ENCODE results near the gene HIVEP3.

- TF ChIP-seq CTCF (IDR thresholded peaks at IDR 0.05) (no peak), POLR2AphosphoS5 (IDR thresholded peaks at IDR 0.05; ENCODE audit: insufficient read depth in 1 of 2, low read depth in 1 of 2) (no peak), POLR2A (IDR thresholded peaks at IDR 0.05) (no peak)
Observed at GRCh38 chr1:41733021-41733420, 185.7 kb downstream of the HIVEP3 start.
